Upper lobe of right lung (tissue), 1 donor: ENCODE measurements around the gene PWP1. TPM values are rescaled to one million over a fixed set of nuclear protein-coding genes. Genes with fewer than 3 reads are reported as not detected.

Experiments used
- ATAC-seq: fragments of 200-7000 bp; cut with Tn5 transposase; one replicate; pipeline ENCODE4 v1.9.1; 2020; ENCODE audit warnings: mild to moderate bottlenecking, moderate library complexity
- DNase-seq: peaks from one replicate; pipeline ENCODE4 v3.0.0-alpha.2; 2020
- H3K27ac ChIP-seq: fragments of 200-600 bp; one replicate; pipeline ENCODE4 v1.8.0; 2022
- H3K27me3 ChIP-seq: fragments of 200-600 bp; one replicate; pipeline ENCODE4 v1.8.0; 2022; ENCODE audit warnings: mild to moderate bottlenecking
- H3K36me3 ChIP-seq: fragments of 200-600 bp; one replicate; pipeline ENCODE4 v1.8.0; 2022
- H3K4me1 ChIP-seq: fragments of 200-600 bp; one replicate; pipeline ENCODE4 v1.8.0; 2022
- H3K4me3 ChIP-seq: fragments of 200-600 bp; one replicate; pipeline ENCODE4 v1.8.0; 2022; ENCODE audit warnings: mild to moderate bottlenecking
- H3K9me3 ChIP-seq: fragments of 200-600 bp; one replicate; pipeline ENCODE4 v1.8.0; 2022
- intact Hi-C: fragments of 100-400 bp; cut with DNase I; formaldehyde crosslinking; loops from one replicate; pipeline ENCODE4 v1.11.0; 2022
- total RNA-seq: library from RNA; stranded (reverse); fragmentation: NEBNext Ultra II Directional; extraction: Animal tissue kit (Norgen Biotek cat#: 25700); gene quantifications from one replicate; pipeline ENCODE4 v1.2.1, GENCODE V29; 2021
- TF ChIP-seq, protein P1 (sequence below): fragments of 200-600 bp; IDR thresholded peaks from one replicate; pipeline ENCODE4 v1.8.0; 2022; ENCODE audit warnings: antibody characterized with exemption
- donor health status: DM: no; HTN: yes; CAD: no; lungs with severe emphysema.

PWP1 gene
- total RNA-seq, 1 donor from 2014 or later: 25.8 TPM

DNA sequence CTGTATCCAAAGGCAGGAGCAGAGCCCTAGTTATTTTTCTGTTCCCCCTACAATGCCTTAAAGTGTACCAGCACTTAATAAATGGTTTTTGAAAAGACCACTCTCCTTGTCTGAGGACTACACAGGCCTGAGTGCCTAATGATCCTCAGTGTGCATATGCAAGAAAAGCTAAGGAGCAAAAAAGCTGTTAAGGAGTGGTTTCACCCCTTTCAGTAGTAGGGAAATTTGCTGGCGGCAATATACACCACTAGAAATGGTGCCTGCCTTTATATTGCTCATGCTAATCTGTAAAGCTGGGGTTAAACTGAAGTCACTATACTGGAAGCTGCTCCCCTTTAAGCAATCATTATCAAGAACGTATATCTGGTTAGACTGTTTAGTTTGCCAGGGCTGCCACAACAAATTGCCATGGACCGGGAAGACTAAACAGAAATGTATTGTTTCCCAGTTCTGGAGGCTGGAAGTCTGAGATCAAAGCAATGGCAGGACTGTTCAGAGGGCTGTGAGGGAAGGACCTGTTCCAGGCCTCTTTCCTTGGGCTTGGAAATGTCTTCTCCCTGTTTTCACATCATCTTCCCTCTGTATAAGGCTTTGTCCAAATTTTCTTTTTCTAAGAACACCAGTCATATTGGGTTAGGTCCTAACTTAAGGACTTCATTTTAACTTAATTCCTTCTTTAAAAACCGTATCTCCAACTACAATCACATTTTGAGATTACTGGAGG is 45.2 kb downstream of the PWP1 start:
- intact Hi-C loops: no loop called here
- H3K4me3 ChIP-seq: no peak overlapping the region
- DNase-seq: no peak
- ATAC-seq: no peak
- H3K4me1 ChIP-seq: no peaks in the 10 kb centered on the region
- H3K27ac ChIP-seq: no peak overlapping the region
- peaks cover 31% of the 10 kb centered on the region for H3K36me3 ChIP-seq
- TF ChIP-seq, protein P1, sequence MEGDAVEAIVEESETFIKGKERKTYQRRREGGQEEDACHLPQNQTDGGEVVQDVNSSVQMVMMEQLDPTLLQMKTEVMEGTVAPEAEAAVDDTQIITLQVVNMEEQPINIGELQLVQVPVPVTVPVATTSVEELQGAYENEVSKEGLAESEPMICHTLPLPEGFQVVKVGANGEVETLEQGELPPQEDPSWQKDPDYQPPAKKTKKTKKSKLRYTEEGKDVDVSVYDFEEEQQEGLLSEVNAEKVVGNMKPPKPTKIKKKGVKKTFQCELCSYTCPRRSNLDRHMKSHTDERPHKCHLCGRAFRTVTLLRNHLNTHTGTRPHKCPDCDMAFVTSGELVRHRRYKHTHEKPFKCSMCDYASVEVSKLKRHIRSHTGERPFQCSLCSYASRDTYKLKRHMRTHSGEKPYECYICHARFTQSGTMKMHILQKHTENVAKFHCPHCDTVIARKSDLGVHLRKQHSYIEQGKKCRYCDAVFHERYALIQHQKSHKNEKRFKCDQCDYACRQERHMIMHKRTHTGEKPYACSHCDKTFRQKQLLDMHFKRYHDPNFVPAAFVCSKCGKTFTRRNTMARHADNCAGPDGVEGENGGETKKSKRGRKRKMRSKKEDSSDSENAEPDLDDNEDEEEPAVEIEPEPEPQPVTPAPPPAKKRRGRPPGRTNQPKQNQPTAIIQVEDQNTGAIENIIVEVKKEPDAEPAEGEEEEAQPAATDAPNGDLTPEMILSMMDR: no peak
- no peaks in the 10 kb centered on the region for H3K9me3 ChIP-seq
- no peaks in the 10 kb centered on the region for H3K27me3 ChIP-seq

DNA sequence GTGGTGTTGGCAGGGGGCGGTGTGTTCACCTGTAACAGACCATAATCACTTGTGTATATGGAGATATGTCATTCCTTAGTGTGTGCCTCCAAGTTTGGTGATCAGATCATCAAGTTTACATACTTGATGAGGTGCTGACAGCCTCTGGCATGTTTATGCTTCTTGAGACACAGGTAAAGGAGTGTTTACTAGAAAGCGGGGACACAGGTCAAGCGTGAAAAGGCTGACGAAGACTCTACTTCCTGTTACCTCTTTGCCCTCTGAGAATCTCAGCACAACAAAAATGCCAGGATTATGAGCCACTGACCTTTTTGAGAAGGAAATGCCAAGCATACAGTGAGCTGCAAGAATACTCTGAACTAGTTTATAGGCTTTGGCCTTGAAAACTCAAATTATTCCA is 45.8 kb downstream of the PWP1 start:
- no peak for ATAC-seq
- DNase-seq: no peak
- Histone ChIP-seq H3K27me3 (no peaks in the 10 kb centered on the region), H3K4me3 (no peak overlapping the region), H3K9me3 (no peaks in the 10 kb centered on the region), H3K4me1 (no peaks in the 10 kb centered on the region), H3K36me3 (peaks cover 37% of the 10 kb centered on the region), H3K27ac (no peak overlapping the region)
- intact Hi-C loops: no loop called here
- TF ChIP-seq, protein P1: no peak

DNA sequence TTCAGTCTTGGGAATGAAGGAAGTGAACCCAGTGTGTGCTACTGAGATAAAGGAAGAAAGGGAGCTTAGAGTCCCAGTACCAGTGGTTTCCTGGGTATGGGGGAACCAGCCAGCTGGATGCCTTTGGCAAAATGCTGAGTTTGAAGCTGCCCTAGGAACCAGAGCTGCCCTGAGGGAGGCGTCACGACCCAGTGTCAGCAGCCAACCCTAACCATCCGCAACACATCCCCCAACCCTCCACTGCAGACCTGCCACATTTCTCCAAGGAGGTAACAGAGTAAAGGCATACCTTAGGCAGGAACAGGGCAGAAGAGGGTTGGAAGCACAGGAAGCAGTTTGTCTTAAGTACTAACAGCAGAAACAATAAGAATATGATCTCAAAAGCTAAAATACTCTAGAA is 46.8 kb downstream of the PWP1 start:
- H3K36me3 ChIP-seq: peaks cover 47% of the 10 kb centered on the region
- no peaks in the 10 kb centered on the region for H3K27me3 ChIP-seq

DNA sequence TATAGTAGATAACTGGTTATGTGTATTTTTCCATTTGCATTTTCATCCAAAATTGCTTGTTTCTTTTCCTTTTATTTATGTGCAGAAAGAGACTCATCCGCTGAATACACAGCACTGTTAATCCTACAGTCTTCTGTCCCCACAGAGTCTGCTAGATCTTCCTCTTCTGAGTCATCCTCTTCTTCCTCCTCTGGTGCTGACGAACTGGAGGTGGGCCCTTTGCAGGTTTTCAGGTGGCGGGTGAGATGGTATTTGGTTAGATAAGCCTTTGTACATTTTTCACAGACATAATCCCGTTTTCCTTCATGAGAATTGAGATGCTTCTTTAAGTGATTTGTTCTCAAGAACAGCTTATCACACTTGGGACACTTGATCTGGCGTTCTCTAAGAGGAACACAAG is 48.5 kb downstream of the PWP1 start:
- TF ChIP-seq, protein P1: no peak
- DNase-seq (no peak), ATAC-seq (no peak)
- Histone ChIP-seq H3K27ac (no peak overlapping the region), H3K36me3 (peaks cover 65% of the 10 kb centered on the region), H3K4me1 (no peaks in the 10 kb centered on the region), H3K9me3 (no peaks in the 10 kb centered on the region), H3K27me3 (no peaks in the 10 kb centered on the region), H3K4me3 (no peak overlapping the region)
- intact Hi-C loops: no loop called here

More for the DNA sequence above, 46.8 kb downstream of the PWP1 start:
- no peaks in the 10 kb centered on the region for H3K9me3 ChIP-seq
- TF ChIP-seq, protein P1: no peak
- H3K4me1 ChIP-seq: no peaks in the 10 kb centered on the region
- H3K4me3 ChIP-seq: no peak overlapping the region
- intact Hi-C loops: no loop called here
- no peak for DNase-seq
- ATAC-seq: no peak
- no peak overlapping the region for H3K27ac ChIP-seq

DNA sequence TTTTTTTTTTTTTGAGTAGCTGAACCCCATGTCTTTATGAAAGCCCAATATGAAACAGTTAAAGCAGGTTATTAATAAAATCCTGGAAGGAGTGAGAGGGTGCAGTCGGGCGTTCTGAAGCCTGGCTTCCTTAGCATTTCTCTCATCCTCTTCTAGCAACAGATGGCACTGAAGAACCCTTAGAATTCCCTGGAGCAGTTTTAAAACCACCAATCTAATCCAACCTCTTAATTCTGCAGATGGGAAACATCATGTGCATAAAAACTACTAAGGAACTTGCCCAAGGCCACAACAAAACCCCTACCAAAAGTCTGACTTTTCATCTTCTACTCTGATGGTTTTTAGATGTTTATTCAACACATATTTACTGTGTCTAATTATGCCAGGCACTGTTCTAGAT is 50.2 kb downstream of the PWP1 start:
- H3K36me3 ChIP-seq: peaks cover 81% of the 10 kb centered on the region
- no peak overlapping the region for H3K4me3 ChIP-seq
- TF ChIP-seq, protein P1: no peak
- H3K27me3 ChIP-seq: no peaks in the 10 kb centered on the region
- ATAC-seq: no peak
- intact Hi-C loops: no loop called here
- DNase-seq: no peak
- no peak overlapping the region for H3K27ac ChIP-seq
- no peaks in the 10 kb centered on the region for H3K4me1 ChIP-seq
- no peaks in the 10 kb centered on the region for H3K9me3 ChIP-seq
